Activated gamma-delta T cell treated with Interleukin-2 at 50 U/mL for 16 hours (primary cell): Measurements from ENCODE around the gene MZT2A.
"Not testable (repeated sequence)": the region's sequence is repeated elsewhere in the genome, so short reads cannot be mapped to it uniquely, and the experiment has no call there.

Source experiments
- DNase-seq: peaks from one replicate; pipeline ENCODE4 v3.0.0-alpha.2; 2020

Gene MZT2A

GRCh38 chr2:131519871-131520470, 27.8 kb upstream of the MZT2A start:
- DNase-seq, result not testable (repeated sequence)

- no peak for DNase-seq
These were observed 27.3 kb upstream of the MZT2A start for GRCh38 chr2:131519466-131519865.

GRCh38 chr2:131518531-131518930, 26.3 kb upstream of the MZT2A start:
- DNase-seq, result not testable (repeated sequence)

GRCh38 chr2:131517856-131518255, 25.7 kb upstream of the MZT2A start:
- not testable (repeated sequence) for DNase-seq

- DNase-seq, result no peak
These were observed 25.1 kb upstream of the MZT2A start for GRCh38 chr2:131517106-131517831.

- DNase-seq, result not testable (repeated sequence)
These were observed 24.4 kb upstream of the MZT2A start for GRCh38 chr2:131516621-131517020.

- no peak for DNase-seq
These were observed 23.8 kb upstream of the MZT2A start for GRCh38 chr2:131516011-131516410.

- not testable (repeated sequence) for DNase-seq
These were observed 23.0 kb upstream of the MZT2A start for GRCh38 chr2:131515235-131515634.

- DNase-seq, result not testable (repeated sequence)
These were observed 22.4 kb upstream of the MZT2A start for GRCh38 chr2:131514408-131515166.

GRCh38 chr2:131511969-131512870, 20.0 kb upstream of the MZT2A start:
- not testable (repeated sequence) for DNase-seq

- DNase-seq, result not testable (repeated sequence)
These were observed 19.2 kb upstream of the MZT2A start for GRCh38 chr2:131511291-131511968.

- no peak for DNase-seq
These were observed 17.4 kb upstream of the MZT2A start for GRCh38 chr2:131509615-131510014.

- DNase-seq, result not testable (repeated sequence)
These were observed 12.0 kb upstream of the MZT2A start for GRCh38 chr2:131504082-131504750.

GRCh38 chr2:131503587-131503986, 11.4 kb upstream of the MZT2A start:
- DNase-seq, result not testable (repeated sequence)

- not testable (repeated sequence) for DNase-seq
These were observed 6.2 kb upstream of the MZT2A start for GRCh38 chr2:131498321-131498973.

- not testable (repeated sequence) for DNase-seq
These were observed 3.3 kb upstream of the MZT2A start for GRCh38 chr2:131495506-131495905.

GRCh38 chr2:131493199-131493968, 1.2 kb upstream of the MZT2A start:
- no peak for DNase-seq

GRCh38 chr2:131492418-131493198, 411 bp upstream of the MZT2A start:
- peak; percentile 88 for DNase-seq

GRCh38 chr2:131491469-131491836, 744 bp downstream of the MZT2A start:
- not testable (repeated sequence) for DNase-seq
